Astrocyte of the cerebellum (primary cell): Measurements from ENCODE around the gene RNU4-1.
"Not testable (repeated sequence)": the region's sequence is repeated elsewhere in the genome, so short reads cannot be mapped to it uniquely, and the experiment has no call there.

Experiments
- DNase-seq: peaks from one replicate; pipeline ENCODE4 v3.0.0-alpha.2; 2011; ENCODE audit warnings: low read depth
- H3K4me3 ChIP-seq: 2 replicates; pipeline ENCODE4 v1.5.1; 2011; ENCODE audit warnings: mild to moderate bottlenecking, low read depth, low read length, moderate library complexity
- CTCF ChIP-seq: IDR thresholded peaks from 2 replicates; pipeline ENCODE4 v1.5.1; 2012; ENCODE audit warnings: low read length, low read depth, moderate library complexity, mild to moderate bottlenecking; ENCODE audit errors: missing control alignments
- in situ Hi-C: cut with HindIII; loops from 2 replicates; pipeline ENCODE4 v1.10.0; 2017; ENCODE audit warnings: low sequenced_read_pairs

RNU4-1 gene

GRCh38 chr12:120259418-120260202 is 33.4 kb downstream of the RNU4-1 start:
- no peak overlapping the region for H3K4me3 ChIP-seq
- peak; percentile 72 for DNase-seq
- no peak for TF ChIP-seq CTCF
- in situ Hi-C loops = loop anchor here (5.0 kb wide), 1 partner anchor 42 kb away; no protein-coding TSS in a partner anchor

GRCh38 chr12:120258323-120258896 is 34.6 kb downstream of the RNU4-1 start:
- DNase-seq = no peak
- in situ Hi-C loops = no loop called here
- TF ChIP-seq CTCF = no peak
- no peak overlapping the region for H3K4me3 ChIP-seq

GRCh38 chr12:120257041-120257821 is 35.8 kb downstream of the RNU4-1 start:
- H3K4me3 ChIP-seq = peak overlapping the region; percentile 2
- peak; percentile 93 for DNase-seq
- in situ Hi-C loops = no loop called here
- no peak for TF ChIP-seq CTCF

GRCh38 chr12:120254809-120255208 is 38.2 kb downstream of the RNU4-1 start:
- no peak overlapping the region for H3K4me3 ChIP-seq
- no peak for TF ChIP-seq CTCF
- DNase-seq = no peak
- in situ Hi-C loops = no loop called here

GRCh38 chr12:120253313-120253712 is 39.7 kb downstream of the RNU4-1 start:
- DNase-seq, H3K4me3 ChIP-seq, in situ Hi-C loops: not testable (repeated sequence)

GRCh38 chr12:120252071-120252906 is 40.7 kb downstream of the RNU4-1 start:
- TF ChIP-seq CTCF = no peak
- H3K4me3 ChIP-seq = no peak overlapping the region
- in situ Hi-C loops = no loop called here
- no peak for DNase-seq

GRCh38 chr12:120251364-120252070 is 41.5 kb downstream of the RNU4-1 start:
- DNase-seq, in situ Hi-C loops, H3K4me3 ChIP-seq: not testable (repeated sequence)
